Measurements from ENCODE around the gene GCK. TPM values are rescaled to one million over a fixed set of nuclear protein-coding genes. Genes with fewer than 3 reads are reported as not detected.
A peak's percentile ranks its signal among the peaks of the same experiment; 100 is the strongest.

The GCK gene
- total and polyA plus RNA-seq, 5 donors from 2014 or later: 0.47 to 1.2 (median 0.57) TPM; not detected in 1

DNA sequence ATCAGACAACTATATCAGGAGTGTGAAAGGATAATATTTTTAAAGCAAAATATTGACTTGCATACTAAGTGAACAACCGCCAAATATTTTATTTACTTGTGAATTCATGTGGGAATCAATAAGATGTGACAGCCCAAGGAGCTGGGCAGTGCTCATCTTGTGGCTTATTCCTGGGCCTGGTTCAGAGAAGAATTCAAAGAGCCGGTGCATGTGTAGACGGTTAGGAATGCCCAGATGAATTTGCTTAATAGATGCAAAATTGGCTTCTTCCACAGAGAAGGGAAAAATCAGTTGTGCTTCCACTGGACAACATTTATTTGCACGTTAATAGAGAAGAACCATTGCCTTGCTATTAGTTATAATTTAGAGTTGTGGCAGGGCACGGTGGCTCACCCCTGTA lies 52.5 kb downstream of the GCK start:
- DNase-seq: no peak
- H3K9me3 Mint-ChIP-seq: peaks cover 0 to 2% (median 0%) of the 10 kb centered on the region in 7 donors

DNA sequence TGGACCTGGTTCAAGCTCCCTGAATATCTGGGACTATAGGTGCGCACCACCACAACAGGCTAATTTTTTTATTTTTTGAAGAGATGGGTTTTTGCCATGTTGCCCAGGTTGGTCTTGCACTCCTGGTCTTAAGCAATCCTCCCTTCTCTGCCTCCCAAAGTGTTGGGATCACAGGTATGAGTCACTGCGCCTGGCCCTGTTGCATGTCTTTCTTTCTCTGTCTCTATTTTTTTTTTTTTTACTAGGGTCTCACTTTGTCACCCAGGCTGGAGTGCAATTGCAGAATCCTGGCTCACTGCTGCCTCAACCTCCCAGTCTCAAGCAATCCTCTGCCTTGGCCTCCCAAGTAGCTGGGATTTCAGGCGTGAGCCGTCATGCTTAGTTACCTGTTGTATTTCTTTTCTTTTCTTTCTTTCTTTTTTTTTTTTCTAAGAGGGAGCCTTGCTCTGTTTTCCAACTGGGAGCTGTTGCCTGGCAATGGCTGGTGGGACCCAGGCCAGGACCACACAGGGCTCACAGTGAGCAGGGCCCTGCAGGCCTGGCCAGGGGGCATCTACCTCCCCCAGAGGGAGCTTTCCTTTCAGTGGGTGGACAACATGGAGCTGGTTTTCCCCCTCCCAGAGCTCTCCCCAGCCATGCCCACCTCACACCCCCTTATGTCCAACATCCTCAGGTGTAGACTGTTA lies 54.2 kb downstream of the GCK start:
- H3K36me3 ChIP-seq (ENCODE audit: control insufficient read depth, insufficient read depth, low read length): no peaks in the 10 kb centered on the region
- H3K4me3 ChIP-seq (ENCODE audit: low read depth, low read length): no peak overlapping the region
- H3K27me3 Mint-ChIP-seq: peaks cover 20% of the 10 kb centered on the region
- H3K27ac Mint-ChIP-seq: no peak overlapping the region
- H3K27me3 ChIP-seq (ENCODE audit: control insufficient read depth, insufficient read depth, low read length): no peaks in the 10 kb centered on the region
- no peak overlapping the region for H3K27ac ChIP-seq (ENCODE audit: insufficient read depth, low read length, poor library complexity, severe bottlenecking)
- DNase-seq (no peak), ATAC-seq (ENCODE audit: low read depth in 2 of 2) (no peak)
- H3K9me3 ChIP-seq (ENCODE audit: control insufficient read depth in 2 of 2, low read length in 2 of 2): no peaks in the 10 kb centered on the region
- H3K4me1 Mint-ChIP-seq: no peaks in the 10 kb centered on the region
- peaks cover 0 to 1% (median 0%) of the 10 kb centered on the region in 7 donors for H3K9me3 Mint-ChIP-seq
- H3K4me3 Mint-ChIP-seq: peak overlapping the region in 1 of 4 donors; percentile 47
- no peaks in the 10 kb centered on the region for H3K4me1 ChIP-seq (ENCODE audit: control insufficient read depth, insufficient read depth, low read length, poor library complexity, severe bottlenecking)
- no peaks in the 10 kb centered on the region for H3K36me3 Mint-ChIP-seq

More for the DNA sequence above, 52.5 kb downstream of the GCK start:
- Mint-ChIP-seq H3K36me3 (no peaks in the 10 kb centered on the region), H3K27ac (no peak overlapping the region), H3K4me1 (no peaks in the 10 kb centered on the region), H3K4me3 (no peak overlapping the region), H3K27me3 (peaks cover 20% of the 10 kb centered on the region)
- Histone ChIP-seq H3K27ac (ENCODE audit: insufficient read depth, low read length, poor library complexity, severe bottlenecking) (no peak overlapping the region), H3K4me1 (ENCODE audit: control insufficient read depth, insufficient read depth, low read length, poor library complexity, severe bottlenecking) (no peaks in the 10 kb centered on the region), H3K4me3 (ENCODE audit: low read depth, low read length) (no peak overlapping the region), H3K27me3 (ENCODE audit: control insufficient read depth, insufficient read depth, low read length) (no peaks in the 10 kb centered on the region), H3K9me3 (ENCODE audit: control insufficient read depth in 2 of 2, low read length in 2 of 2) (no peaks in the 10 kb centered on the region), H3K36me3 (ENCODE audit: control insufficient read depth, insufficient read depth, low read length) (no peaks in the 10 kb centered on the region)
- ATAC-seq (ENCODE audit: low read depth in 2 of 2): no peak

DNA sequence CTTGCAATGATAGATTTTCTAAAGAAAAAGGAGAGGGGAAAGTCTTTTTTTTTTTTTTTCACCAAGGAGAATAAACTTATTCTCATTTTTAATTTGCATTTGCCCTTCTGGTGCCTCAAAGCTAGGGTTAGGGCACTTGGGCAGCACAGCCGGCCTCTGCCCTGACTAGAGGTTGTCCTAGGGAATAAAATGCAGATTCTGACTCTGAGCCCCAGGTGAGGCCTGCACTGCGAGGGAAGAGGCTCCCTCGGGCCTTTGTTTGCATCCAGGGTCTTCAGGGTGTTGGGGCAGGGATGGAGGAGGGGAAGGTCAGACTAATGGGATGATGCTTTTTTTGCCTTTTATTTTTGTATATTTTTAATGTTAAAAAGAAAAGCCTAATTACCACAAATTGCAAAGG lies 55.9 kb downstream of the GCK start:
- ATAC-seq (ENCODE audit: low read depth in 2 of 2): no peak

DNA sequence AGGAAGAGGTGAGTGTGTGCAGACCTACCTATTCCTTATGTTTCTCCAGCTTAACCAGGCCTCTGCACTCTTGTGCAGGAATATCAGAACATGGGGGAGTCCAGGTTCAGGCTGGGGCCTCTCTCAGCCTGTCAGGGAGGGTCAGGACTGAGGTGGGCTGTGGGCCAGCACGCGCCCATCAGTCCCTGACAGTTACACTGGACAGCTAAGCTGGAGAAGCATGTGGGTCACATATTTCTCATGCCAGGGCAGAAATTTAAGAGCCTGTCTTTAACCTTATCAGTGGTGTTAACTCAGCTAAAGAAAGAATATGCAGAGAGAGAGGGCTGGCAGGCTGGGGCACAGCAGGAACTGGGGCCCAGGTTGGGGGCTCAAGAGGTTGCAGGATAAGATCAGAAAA lies 57.2 kb downstream of the GCK start:
- Mint-ChIP-seq H3K9me3 (peaks cover 0 to 2% (median 0%) of the 10 kb centered on the region in 7 donors), H3K4me3 (no peak overlapping the region)

More for the DNA sequence above, 55.9 kb downstream of the GCK start:
- no peaks in the 10 kb centered on the region for H3K4me1 ChIP-seq (ENCODE audit: control insufficient read depth, insufficient read depth, low read length, poor library complexity, severe bottlenecking)
- Mint-ChIP-seq H3K9me3 (no peaks in the 10 kb centered on the region), H3K36me3 (no peaks in the 10 kb centered on the region), H3K4me1 (no peaks in the 10 kb centered on the region), H3K27me3 (peaks cover 14% of the 10 kb centered on the region), H3K27ac (no peak overlapping the region), H3K4me3 (no peak overlapping the region)
- no peaks in the 10 kb centered on the region for H3K36me3 ChIP-seq (ENCODE audit: control insufficient read depth, insufficient read depth, low read length)
- H3K27ac ChIP-seq (ENCODE audit: insufficient read depth, low read length, poor library complexity, severe bottlenecking): no peak overlapping the region
- H3K9me3 ChIP-seq (ENCODE audit: control insufficient read depth in 2 of 2, low read length in 2 of 2): no peaks in the 10 kb centered on the region
- DNase-seq: no peak
- H3K4me3 ChIP-seq (ENCODE audit: low read depth, low read length): no peak overlapping the region
- H3K27me3 ChIP-seq (ENCODE audit: control insufficient read depth, insufficient read depth, low read length): peaks cover under 1% of the 10 kb centered on the region

DNA sequence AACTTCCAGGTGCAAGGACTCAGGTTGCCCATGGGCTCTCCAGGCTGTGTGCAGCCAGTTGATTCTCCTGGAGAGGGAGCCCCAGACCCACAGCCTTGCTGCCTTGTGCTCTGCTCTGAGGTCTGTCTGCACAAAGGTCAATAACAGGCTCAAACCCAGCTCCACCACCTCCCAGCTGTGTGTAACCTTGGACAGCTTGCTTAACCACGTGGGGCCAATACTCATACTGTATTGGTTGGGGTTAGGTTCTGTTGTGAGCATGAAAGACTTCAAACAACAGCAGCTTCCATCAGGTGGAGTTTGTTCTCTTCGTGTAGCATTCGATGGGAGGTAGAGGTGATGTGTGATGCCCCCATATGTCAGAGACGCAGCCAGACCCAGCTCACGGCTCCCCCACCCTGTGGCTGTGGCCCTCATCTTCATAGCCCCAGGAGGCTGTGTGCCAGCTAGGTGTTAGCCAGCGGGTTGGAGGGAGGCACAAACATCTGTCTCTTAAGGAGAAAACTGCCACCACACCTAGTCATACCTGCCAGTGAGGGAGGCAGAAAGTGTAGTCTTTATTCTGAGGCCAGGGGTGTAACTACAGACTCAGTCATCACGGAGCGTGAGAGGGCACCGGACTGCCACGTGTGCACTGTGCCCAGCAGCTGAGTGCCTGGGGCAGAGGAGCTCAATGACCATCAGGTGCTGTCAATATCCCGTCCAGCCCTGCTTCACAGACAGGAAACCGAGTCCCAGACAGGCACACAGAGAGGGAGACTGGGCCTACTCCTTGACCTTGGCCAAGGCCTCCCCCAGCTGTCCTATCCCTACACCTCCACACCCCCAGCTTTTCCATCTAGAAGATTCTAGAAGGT lies 57.8 kb downstream of the GCK start:
- H3K36me3 ChIP-seq (ENCODE audit: control insufficient read depth, insufficient read depth, low read length): no peaks in the 10 kb centered on the region
- Mint-ChIP-seq H3K27ac (no peak overlapping the region), H3K4me3 (no peak overlapping the region), H3K4me1 (no peaks in the 10 kb centered on the region), H3K9me3 (peaks cover 0 to 2% (median 0%) of the 10 kb centered on the region in 7 donors), H3K27me3 (peaks cover 17% of the 10 kb centered on the region), H3K36me3 (no peaks in the 10 kb centered on the region)
- no peaks in the 10 kb centered on the region for H3K9me3 ChIP-seq (ENCODE audit: control insufficient read depth in 2 of 2, low read length in 2 of 2)
- DNase-seq (no peak), ATAC-seq (ENCODE audit: low read depth in 2 of 2) (peak in 1 of 2 donors; percentile 24)
- peaks cover 5% of the 10 kb centered on the region for H3K27me3 ChIP-seq (ENCODE audit: control insufficient read depth, insufficient read depth, low read length)
- H3K4me1 ChIP-seq (ENCODE audit: control insufficient read depth, insufficient read depth, low read length, poor library complexity, severe bottlenecking): no peaks in the 10 kb centered on the region
- H3K27ac ChIP-seq (ENCODE audit: insufficient read depth, low read length, poor library complexity, severe bottlenecking): no peak overlapping the region
- H3K4me3 ChIP-seq (ENCODE audit: low read depth, low read length): no peak overlapping the region

More for the DNA sequence above, 57.2 kb downstream of the GCK start:
- Mint-ChIP-seq H3K27me3 (peaks cover 18% of the 10 kb centered on the region), H3K4me1 (no peaks in the 10 kb centered on the region), H3K36me3 (no peaks in the 10 kb centered on the region), H3K27ac (no peak overlapping the region)
- no peaks in the 10 kb centered on the region for H3K4me1 ChIP-seq (ENCODE audit: control insufficient read depth, insufficient read depth, low read length, poor library complexity, severe bottlenecking)
- no peaks in the 10 kb centered on the region for H3K36me3 ChIP-seq (ENCODE audit: control insufficient read depth, insufficient read depth, low read length)
- DNase-seq: no peak
- H3K9me3 ChIP-seq (ENCODE audit: control insufficient read depth in 2 of 2, low read length in 2 of 2): no peaks in the 10 kb centered on the region
- H3K4me3 ChIP-seq (ENCODE audit: low read depth, low read length): no peak overlapping the region
- H3K27ac ChIP-seq (ENCODE audit: insufficient read depth, low read length, poor library complexity, severe bottlenecking): no peak overlapping the region
- peaks cover 5% of the 10 kb centered on the region for H3K27me3 ChIP-seq (ENCODE audit: control insufficient read depth, insufficient read depth, low read length)
- no peak for ATAC-seq (ENCODE audit: low read depth in 2 of 2)

DNA sequence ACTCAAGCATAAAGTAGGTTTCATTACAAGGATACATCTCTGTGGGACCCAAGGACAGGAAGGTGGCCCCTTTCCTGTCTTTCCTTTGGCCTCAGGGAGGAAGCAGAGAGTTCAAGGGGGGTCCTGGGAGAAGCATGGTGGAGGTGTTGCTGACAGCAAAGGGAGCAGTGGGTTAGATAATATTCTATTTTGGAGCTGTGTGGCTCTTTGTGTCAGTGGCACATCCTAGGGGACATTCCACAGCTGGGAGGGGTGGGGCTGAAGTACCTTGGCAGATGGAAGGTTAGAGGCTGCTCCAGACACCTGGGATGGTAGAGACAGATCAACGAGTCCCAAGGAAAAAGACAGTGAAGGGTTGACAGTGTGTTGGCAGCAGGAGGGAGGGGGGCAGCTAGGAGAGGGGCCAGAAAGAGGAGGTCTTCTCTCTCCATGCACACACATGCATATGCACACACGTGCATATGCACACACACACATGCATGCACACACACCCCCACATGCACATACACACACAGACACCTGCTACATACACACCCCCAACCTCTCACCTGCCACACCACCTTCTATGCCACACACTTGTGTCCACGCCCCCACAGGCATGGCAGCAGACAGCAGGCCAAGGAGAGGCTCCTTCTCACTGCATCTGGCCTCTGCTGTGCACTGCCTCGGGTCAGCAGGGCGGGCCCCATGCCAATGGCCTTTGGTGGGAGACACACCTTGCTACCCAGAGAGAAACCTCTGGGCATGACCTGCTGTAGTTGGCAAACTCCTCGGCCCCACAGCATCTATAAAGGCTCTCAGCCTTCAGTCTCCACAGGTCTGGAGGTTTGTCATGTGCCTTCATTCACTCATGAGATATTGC lies 60.3 kb downstream of the GCK start:
- H3K27ac Mint-ChIP-seq: peak overlapping the region in 1 of 3 donors; percentile 42
- Histone ChIP-seq H3K27me3 (ENCODE audit: control insufficient read depth, insufficient read depth, low read length) (peaks cover 5% of the 10 kb centered on the region), H3K4me3 (ENCODE audit: low read depth, low read length) (no peak overlapping the region), H3K27ac (ENCODE audit: insufficient read depth, low read length, poor library complexity, severe bottlenecking) (no peak overlapping the region), H3K9me3 (ENCODE audit: control insufficient read depth in 2 of 2, low read length in 2 of 2) (no peaks in the 10 kb centered on the region), H3K4me1 (ENCODE audit: control insufficient read depth, insufficient read depth, low read length, poor library complexity, severe bottlenecking) (peaks cover 3% of the 10 kb centered on the region), H3K36me3 (ENCODE audit: control insufficient read depth, insufficient read depth, low read length) (no peaks in the 10 kb centered on the region)
- peaks cover 0 to 3% (median 1%) of the 10 kb centered on the region in 4 donors for H3K4me1 Mint-ChIP-seq
- no peak for ATAC-seq (ENCODE audit: low read depth in 2 of 2)
- DNase-seq: no peak
- peaks cover 0 to 2% (median 0%) of the 10 kb centered on the region in 7 donors for H3K9me3 Mint-ChIP-seq
- H3K4me3 Mint-ChIP-seq: no peak overlapping the region
- H3K36me3 Mint-ChIP-seq: no peaks in the 10 kb centered on the region
- H3K27me3 Mint-ChIP-seq: peaks cover 20% of the 10 kb centered on the region

DNA sequence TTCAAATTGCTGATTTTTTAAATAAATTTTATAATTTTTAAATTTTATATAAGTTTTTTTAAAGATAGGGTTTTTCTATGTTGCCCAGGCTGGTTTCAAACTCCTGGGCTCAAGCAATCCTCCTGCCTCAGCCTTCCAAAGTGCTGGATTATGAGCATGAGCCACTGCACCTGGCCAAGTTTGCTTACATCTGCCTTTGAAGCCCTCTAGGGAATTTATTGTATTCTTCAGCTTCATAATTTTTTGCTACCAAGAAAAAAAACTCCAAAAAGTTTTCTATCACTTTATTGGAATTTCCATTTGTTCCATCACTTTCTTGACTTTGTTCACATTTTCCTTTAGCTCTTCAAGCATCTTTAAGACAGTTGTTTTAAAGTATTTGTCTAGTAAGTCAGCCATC lies 62.1 kb downstream of the GCK start:
- peaks cover 7 to 15% (median 8%) of the 10 kb centered on the region in 4 donors for H3K4me1 Mint-ChIP-seq
- ATAC-seq (ENCODE audit: low read depth in 2 of 2) (no peak), DNase-seq (no peak)
- H3K27me3 Mint-ChIP-seq: peaks cover 14% of the 10 kb centered on the region
- peaks cover 5% of the 10 kb centered on the region for H3K27me3 ChIP-seq (ENCODE audit: control insufficient read depth, insufficient read depth, low read length)
- H3K36me3 Mint-ChIP-seq: no peaks in the 10 kb centered on the region
- no peak overlapping the region for H3K27ac Mint-ChIP-seq
- no peak overlapping the region for H3K4me3 ChIP-seq (ENCODE audit: low read depth, low read length)
- no peaks in the 10 kb centered on the region for H3K9me3 ChIP-seq (ENCODE audit: control insufficient read depth in 2 of 2, low read length in 2 of 2)
- H3K4me3 Mint-ChIP-seq: peak overlapping the region in 1 of 4 donors; percentile 81
- peaks cover 14% of the 10 kb centered on the region for H3K4me1 ChIP-seq (ENCODE audit: control insufficient read depth, insufficient read depth, low read length, poor library complexity, severe bottlenecking)
- H3K9me3 Mint-ChIP-seq: peaks cover 0 to 3% (median 0%) of the 10 kb centered on the region in 7 donors
- no peaks in the 10 kb centered on the region for H3K36me3 ChIP-seq (ENCODE audit: control insufficient read depth, insufficient read depth, low read length)
- H3K27ac ChIP-seq (ENCODE audit: insufficient read depth, low read length, poor library complexity, severe bottlenecking): no peak overlapping the region
